Fibroblast of upper back skin (primary cell): Measurements from ENCODE around the gene ZFYVE27.

Experiments used
- DNase-seq: peaks from one replicate; pipeline ENCODE4 v3.0.0-alpha.2; 2013

The ZFYVE27 gene

GRCh38 chr10:97795886-97796285 is 59.0 kb downstream of the ZFYVE27 start:
- DNase-seq = no peak

- no peak for DNase-seq
Measured at GRCh38 chr10:97796651-97797050, 59.7 kb downstream of the ZFYVE27 start.

GRCh38 chr10:97798958-97799610 is 62.2 kb downstream of the ZFYVE27 start:
- no peak for DNase-seq

GRCh38 chr10:97800474-97800873 is 63.5 kb downstream of the ZFYVE27 start:
- no peak for DNase-seq

- no peak for DNase-seq
Measured at GRCh38 chr10:97801422-97801821, 64.5 kb downstream of the ZFYVE27 start.

GRCh38 chr10:97805096-97805884 is 68.4 kb downstream of the ZFYVE27 start:
- no peak for DNase-seq

GRCh38 chr10:97805949-97806348 is 69.0 kb downstream of the ZFYVE27 start:
- no peak for DNase-seq

- DNase-seq = peak; percentile 6
Measured at GRCh38 chr10:97810446-97810845, 73.5 kb downstream of the ZFYVE27 start.
